Panc1 (cell line): ENCODE measurements around the gene DHRS7. TPM values are rescaled to one million over a fixed set of nuclear protein-coding genes. Genes with fewer than 3 reads are reported as not detected.

Source experiments
- ATAC-seq: fragments of 200-7000 bp; cut with Tn5 transposase; 2 replicates; pipeline ENCODE4 v1.9.1; 2020; ENCODE audit warnings: mild to moderate bottlenecking, moderate library complexity
- BruUV-seq: library from RNA; stranded (reverse); fragments of 400-500 nt; replicated peaks from 2 replicates; lab custom pipeline; 2021; lab: Mats Ljungman, UMichigan
- CTCF ChIA-PET: fragments of 300-600 bp; sonication (Branson Sonifier 250); formaldehyde crosslinking; loops from one replicate; lab custom pipeline; 2022; ENCODE audit warnings: antibody characterized with exemption; lab: Charles Lee
- POLR2A ChIA-PET: fragments of 300-600 bp; sonication (Branson Sonifier 250); formaldehyde crosslinking; loops from one replicate; lab custom pipeline; 2022; ENCODE audit warnings: antibody characterized with exemption; lab: Charles Lee
- DNase-seq: peaks from one replicate; pipeline ENCODE4 v3.0.0-alpha.2; 2010; ENCODE audit warnings: low read depth, low spot score
- H3K27ac ChIP-seq: 2 replicates; pipeline ENCODE4 v1.5.1; 2011; ENCODE audit warnings: mild to moderate bottlenecking, low read length, inconsistent platforms
- H3K27me3 ChIP-seq: fragments of 200-500 bp; sonication (Bioruptor generic); 2 replicates; pipeline ENCODE4 v1.6.0; 2014; ENCODE audit warnings: low read length, inconsistent platforms; ENCODE audit not compliant: control insufficient read depth, insufficient read depth
- H3K36me3 ChIP-seq: fragments of 200-500 bp; sonication (Bioruptor generic); 2 replicates; pipeline ENCODE4 v1.5.1; 2014; ENCODE audit warnings: inconsistent platforms, mild to moderate bottlenecking, low read length, moderate library complexity; ENCODE audit not compliant: control insufficient read depth, insufficient read depth
- H3K4me1 ChIP-seq: 2 replicates; pipeline ENCODE4 v1.5.1; 2011; ENCODE audit warnings: inconsistent platforms, mild to moderate bottlenecking, low read length, moderate library complexity; ENCODE audit not compliant: control insufficient read depth, insufficient read depth
- H3K4me3 ChIP-seq, 2 experiments: 2 replicates each; pipeline ENCODE4 v1.5.1; 2011 to 2012; ENCODE audit warnings: low read depth in 2 of 2, low read length in 2 of 2, mild to moderate bottlenecking in 2 of 2, inconsistent platforms in 1 of 2, moderate library complexity in 1 of 2
- H3K9me3 ChIP-seq: fragments of 200-500 bp; sonication (Bioruptor generic); 2 replicates; pipeline ENCODE4 v1.5.1; 2014; ENCODE audit warnings: low read depth, mild to moderate bottlenecking, inconsistent platforms, low read length, moderate library complexity; ENCODE audit not compliant: control insufficient read depth, insufficient read depth
- POLR2AphosphoS5 ChIP-seq: IDR thresholded peaks from 2 replicates; pipeline ENCODE4 v1.6.1; 2012; ENCODE audit warnings: mild to moderate bottlenecking, low read depth, low read length, moderate library complexity
- SIN3A ChIP-seq: IDR thresholded peaks from 2 replicates; pipeline ENCODE4 v1.6.1; 2012; ENCODE audit warnings: low read depth, mild to moderate bottlenecking, low read length, moderate library complexity, borderline replicate concordance; ENCODE audit not compliant: insufficient read depth
- TCF7L2 ChIP-seq: IDR thresholded peaks from 2 replicates; pipeline ENCODE4 v1.6.1; 2011; ENCODE audit warnings: mild to moderate bottlenecking, low read depth, low read length, inconsistent platforms
- in situ Hi-C: cut with HindIII; loops from 2 replicates; pipeline ENCODE4 v1.10.0; 2016; ENCODE audit warnings: low sequenced_read_pairs, low pct_unique_long_range_greater_than_20kb
- intact Hi-C: fragments of 100-400 bp; cut with micrococcal nuclease; formaldehyde crosslinking; loops from one replicate; pipeline ENCODE4 v1.10.0; 2022; ENCODE audit not compliant: unreplicated experiment
- total RNA-seq: library from RNA; stranded (reverse); gene quantifications from one replicate; pipeline ENCODE4 v1.2.1, GENCODE V29; 2021; ENCODE audit not compliant: unreplicated experiment
- TF ChIP-seq, protein P1 (sequence below): fragments of 450-650 bp; IDR thresholded peaks from 2 replicates; pipeline ENCODE4 v1.5.1; 2017; ENCODE audit warnings: mild to moderate bottlenecking
- TF ChIP-seq, protein P2 (sequence below), 2 experiments: IDR thresholded peaks; 2 replicates each; pipeline ENCODE4 v1.6.1; 2011 to 2012; ENCODE audit warnings: low read depth in 2 of 2, control low read depth in 1 of 2, low read length in 1 of 2, mild to moderate bottlenecking in 1 of 2, moderate library complexity in 1 of 2; ENCODE audit not compliant: insufficient read depth in 1 of 2

DHRS7 gene
- total RNA-seq, 1 experiment from 2014 or later = 34.5 TPM

- Histone ChIP-seq H3K4me1 (no peaks in the 10 kb centered on the region), H3K4me3 (no peak overlapping the region), H3K36me3 (no peaks in the 10 kb centered on the region), H3K9me3 (no peaks in the 10 kb centered on the region), H3K27ac (no peak overlapping the region), H3K27me3 (no peaks in the 10 kb centered on the region)
- ATAC-seq (no peak), DNase-seq (no peak)
- intact Hi-C loops (loop anchor here (10.0 kb wide), 2 partner anchors 145 to 695 kb away; no protein-coding TSS in a partner anchor), in situ Hi-C loops (no loop called here)
- TF ChIP-seq POLR2AphosphoS5 (no peak), TCF7L2 (no peak), SIN3A (no peak)
- TF ChIP-seq, protein P1, sequence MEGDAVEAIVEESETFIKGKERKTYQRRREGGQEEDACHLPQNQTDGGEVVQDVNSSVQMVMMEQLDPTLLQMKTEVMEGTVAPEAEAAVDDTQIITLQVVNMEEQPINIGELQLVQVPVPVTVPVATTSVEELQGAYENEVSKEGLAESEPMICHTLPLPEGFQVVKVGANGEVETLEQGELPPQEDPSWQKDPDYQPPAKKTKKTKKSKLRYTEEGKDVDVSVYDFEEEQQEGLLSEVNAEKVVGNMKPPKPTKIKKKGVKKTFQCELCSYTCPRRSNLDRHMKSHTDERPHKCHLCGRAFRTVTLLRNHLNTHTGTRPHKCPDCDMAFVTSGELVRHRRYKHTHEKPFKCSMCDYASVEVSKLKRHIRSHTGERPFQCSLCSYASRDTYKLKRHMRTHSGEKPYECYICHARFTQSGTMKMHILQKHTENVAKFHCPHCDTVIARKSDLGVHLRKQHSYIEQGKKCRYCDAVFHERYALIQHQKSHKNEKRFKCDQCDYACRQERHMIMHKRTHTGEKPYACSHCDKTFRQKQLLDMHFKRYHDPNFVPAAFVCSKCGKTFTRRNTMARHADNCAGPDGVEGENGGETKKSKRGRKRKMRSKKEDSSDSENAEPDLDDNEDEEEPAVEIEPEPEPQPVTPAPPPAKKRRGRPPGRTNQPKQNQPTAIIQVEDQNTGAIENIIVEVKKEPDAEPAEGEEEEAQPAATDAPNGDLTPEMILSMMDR = no peak
- TF ChIP-seq, protein P2, sequence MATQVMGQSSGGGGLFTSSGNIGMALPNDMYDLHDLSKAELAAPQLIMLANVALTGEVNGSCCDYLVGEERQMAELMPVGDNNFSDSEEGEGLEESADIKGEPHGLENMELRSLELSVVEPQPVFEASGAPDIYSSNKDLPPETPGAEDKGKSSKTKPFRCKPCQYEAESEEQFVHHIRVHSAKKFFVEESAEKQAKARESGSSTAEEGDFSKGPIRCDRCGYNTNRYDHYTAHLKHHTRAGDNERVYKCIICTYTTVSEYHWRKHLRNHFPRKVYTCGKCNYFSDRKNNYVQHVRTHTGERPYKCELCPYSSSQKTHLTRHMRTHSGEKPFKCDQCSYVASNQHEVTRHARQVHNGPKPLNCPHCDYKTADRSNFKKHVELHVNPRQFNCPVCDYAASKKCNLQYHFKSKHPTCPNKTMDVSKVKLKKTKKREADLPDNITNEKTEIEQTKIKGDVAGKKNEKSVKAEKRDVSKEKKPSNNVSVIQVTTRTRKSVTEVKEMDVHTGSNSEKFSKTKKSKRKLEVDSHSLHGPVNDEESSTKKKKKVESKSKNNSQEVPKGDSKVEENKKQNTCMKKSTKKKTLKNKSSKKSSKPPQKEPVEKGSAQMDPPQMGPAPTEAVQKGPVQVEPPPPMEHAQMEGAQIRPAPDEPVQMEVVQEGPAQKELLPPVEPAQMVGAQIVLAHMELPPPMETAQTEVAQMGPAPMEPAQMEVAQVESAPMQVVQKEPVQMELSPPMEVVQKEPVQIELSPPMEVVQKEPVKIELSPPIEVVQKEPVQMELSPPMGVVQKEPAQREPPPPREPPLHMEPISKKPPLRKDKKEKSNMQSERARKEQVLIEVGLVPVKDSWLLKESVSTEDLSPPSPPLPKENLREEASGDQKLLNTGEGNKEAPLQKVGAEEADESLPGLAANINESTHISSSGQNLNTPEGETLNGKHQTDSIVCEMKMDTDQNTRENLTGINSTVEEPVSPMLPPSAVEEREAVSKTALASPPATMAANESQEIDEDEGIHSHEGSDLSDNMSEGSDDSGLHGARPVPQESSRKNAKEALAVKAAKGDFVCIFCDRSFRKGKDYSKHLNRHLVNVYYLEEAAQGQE (IDR thresholded peaks at IDR 0.05; ENCODE audit: insufficient read depth in 1 of 2, low read depth in 2 of 2, low read length in 1 of 2) = no peak
- ChIA-PET POLR2A (interaction anchor here (0.7 kb wide), 1 partner anchor 418 kb away, joined by 3 read pairs; no protein-coding TSS in a partner anchor), CTCF (no interaction called here)
- no TSS peak for BruUV-seq
Measured at GRCh38 chr14:60189923-60190840, 25.0 kb upstream of the DHRS7 start.

DNA sequence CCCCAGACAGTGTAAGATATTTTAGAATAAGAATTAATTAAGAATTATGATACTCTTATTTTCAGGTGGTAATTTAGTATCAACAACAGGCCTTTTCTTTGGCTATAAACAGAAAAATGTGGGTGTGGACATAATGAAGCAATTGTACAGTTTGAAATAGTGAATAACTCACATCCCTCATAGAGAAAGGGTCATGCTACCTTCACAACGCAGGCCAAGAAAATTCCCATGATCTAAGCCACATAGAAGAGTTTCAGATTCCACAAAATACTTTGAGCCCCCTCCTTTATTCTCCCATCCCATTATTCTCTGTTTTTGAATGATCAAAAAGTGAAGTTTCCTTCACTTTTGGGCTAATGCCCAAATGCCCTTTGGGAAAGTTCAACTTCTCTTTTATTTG is 23.5 kb upstream of the DHRS7 start:
- POLR2A ChIA-PET = no interaction called here
- no peak overlapping the region for H3K27ac ChIP-seq
- no peaks in the 10 kb centered on the region for H3K9me3 ChIP-seq
- CTCF ChIA-PET = no interaction called here
- H3K36me3 ChIP-seq = no peaks in the 10 kb centered on the region
- DNase-seq (no peak), ATAC-seq (no peak)
- intact Hi-C loops (loop anchor here (10.0 kb wide), 1 partner anchor 146 kb away; no protein-coding TSS in a partner anchor), in situ Hi-C loops (no loop called here)
- no peaks in the 10 kb centered on the region for H3K4me1 ChIP-seq
- H3K4me3 ChIP-seq = no peak overlapping the region
- no peaks in the 10 kb centered on the region for H3K27me3 ChIP-seq
- no TSS peak for BruUV-seq
- TF ChIP-seq, protein P1 = no peak
- TF ChIP-seq, protein P2 (IDR thresholded peaks at IDR 0.05; ENCODE audit: insufficient read depth in 1 of 2, low read depth in 2 of 2, low read length in 1 of 2) = no peak
- no peak for TF ChIP-seq POLR2AphosphoS5
- TF ChIP-seq SIN3A = no peak
- TF ChIP-seq TCF7L2 = no peak
